Naive thymus-derived CD8-positive, alpha-beta T cell (primary cell): ENCODE data around the gene ATP9A. TPM values are rescaled to one million over a fixed set of nuclear protein-coding genes. Genes with fewer than 3 reads are reported as not detected.
A peak's percentile ranks its signal among the peaks of the same experiment; 100 is the strongest.
"Not testable (repeated sequence)": the region's sequence is repeated elsewhere in the genome, so short reads cannot be mapped to it uniquely, and the experiment has no call there.

Experiments
- ATAC-seq, 2 donors: fragments of 150-1000 bp; cut with Tn5 transposase in 1 of 2; sonication (Bioruptor Pico), chemical (Tn5 transposase) in 1 of 2; 1 replicate in 1 of 2; 2 replicates in 1 of 2; pipeline ENCODE4 v1.10.0; 2021; ENCODE audit warnings: mild to moderate bottlenecking in 2 of 2, moderate library complexity in 2 of 2
- POLR2A ChIA-PET: fragments of 350-600 bp; sonication (Branson Sonifier 250); formaldehyde crosslinking; loops from one replicate; lab custom pipeline; 2021; ENCODE audit warnings: antibody characterized with exemption; lab: Charles Lee
- DNase-seq, 10 donors: peaks; one replicate each; pipeline versions ENCODE4 v3.0.0 to v3.0.0-alpha.2; 2020 to 2022
- H3K27ac Mint-ChIP-seq, 10 donors: one replicate each; pipeline ENCODE4 v1.8.0; 2020 to 2022; ENCODE audit warnings: mild to moderate bottlenecking in 10 of 10, mixed read lengths in 10 of 10, moderate library complexity in 4 of 10, inconsistent platforms in 1 of 10
- H3K27me3 Mint-ChIP-seq, 5 donors: one replicate each; pipeline ENCODE4 v1.8.0; 2021 to 2022; ENCODE audit warnings: mixed read lengths in 5 of 5
- H3K36me3 Mint-ChIP-seq, 3 donors: one replicate each; pipeline ENCODE4 v1.8.0; 2020 to 2022; ENCODE audit warnings: mixed read lengths in 3 of 3, mild to moderate bottlenecking in 2 of 3, inconsistent platforms in 1 of 3
- H3K4me1 Mint-ChIP-seq, 4 donors: one replicate each; pipeline ENCODE4 v1.8.0; 2021 to 2022; ENCODE audit warnings: mixed read lengths in 4 of 4
- H3K4me3 Mint-ChIP-seq, 10 donors: one replicate each; pipeline ENCODE4 v1.8.0; 2020 to 2022; ENCODE audit warnings: mild to moderate bottlenecking in 10 of 10, mixed read lengths in 10 of 10, moderate library complexity in 6 of 10, inconsistent platforms in 1 of 10
- H3K9me3 Mint-ChIP-seq, 9 donors: one replicate each; pipeline ENCODE4 v1.8.0; 2020 to 2022; ENCODE audit warnings: mixed read lengths in 9 of 9, mild to moderate bottlenecking in 3 of 9, inconsistent platforms in 1 of 9, moderate library complexity in 1 of 9
- polyA plus RNA-seq, 3 donors: library from polyadenylated mRNA; unstranded; fragments of 300-500 nt; fragmentation: Illumina TruSeq; gene quantifications; one replicate each; pipeline ENCODE4 v1.2.3, GENCODE V29; 2021
- total RNA-seq, 8 experiments: library from RNA in 2 of 8; stranded (reverse) in 2 of 8; gene quantifications; one replicate each; pipeline ENCODE4 v1.2.3 and lab custom pipeline; 2021 to 2026

The ATP9A gene
- total and polyA plus RNA-seq, 5 experiments from 2014 or later = 0.08 to 0.19 TPM; not detected in 3

DNA sequence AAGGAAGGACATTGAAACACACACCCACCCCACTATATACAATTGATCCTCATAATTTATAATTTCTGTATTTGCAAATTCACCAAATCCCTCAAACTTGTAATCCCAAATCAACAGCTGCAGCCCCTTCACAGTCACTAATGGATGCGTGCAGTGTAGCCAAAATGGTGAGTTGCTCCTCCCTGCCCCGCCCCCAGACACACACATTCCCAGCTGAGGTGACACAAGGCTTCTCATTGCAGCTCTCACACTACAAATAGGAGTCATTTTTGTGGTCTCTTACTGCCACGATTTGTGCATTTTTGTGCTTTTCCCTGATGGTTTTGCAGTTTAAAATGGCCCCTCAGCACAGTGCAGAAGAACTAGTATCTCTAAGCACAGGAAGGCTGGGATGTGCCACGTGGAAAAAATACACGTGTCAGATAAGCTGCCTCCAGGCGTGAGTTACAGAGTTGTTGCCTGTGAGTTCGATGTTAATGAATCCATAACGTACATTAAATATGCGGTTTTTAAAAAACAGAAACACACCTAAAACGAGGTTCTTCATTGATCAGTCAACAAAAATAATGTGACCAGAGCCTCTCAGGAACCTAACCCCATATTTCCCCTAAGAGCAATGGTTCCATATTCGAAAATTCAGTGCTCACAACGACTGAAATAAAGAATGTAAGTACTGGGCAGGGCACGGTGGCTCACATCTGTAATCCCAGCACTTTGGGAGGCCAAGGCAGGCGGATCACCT is 8.2 kb downstream of the ATP9A start:
- no peaks in the 10 kb centered on the region for H3K36me3 Mint-ChIP-seq
- POLR2A ChIA-PET = no interaction called here

DNA sequence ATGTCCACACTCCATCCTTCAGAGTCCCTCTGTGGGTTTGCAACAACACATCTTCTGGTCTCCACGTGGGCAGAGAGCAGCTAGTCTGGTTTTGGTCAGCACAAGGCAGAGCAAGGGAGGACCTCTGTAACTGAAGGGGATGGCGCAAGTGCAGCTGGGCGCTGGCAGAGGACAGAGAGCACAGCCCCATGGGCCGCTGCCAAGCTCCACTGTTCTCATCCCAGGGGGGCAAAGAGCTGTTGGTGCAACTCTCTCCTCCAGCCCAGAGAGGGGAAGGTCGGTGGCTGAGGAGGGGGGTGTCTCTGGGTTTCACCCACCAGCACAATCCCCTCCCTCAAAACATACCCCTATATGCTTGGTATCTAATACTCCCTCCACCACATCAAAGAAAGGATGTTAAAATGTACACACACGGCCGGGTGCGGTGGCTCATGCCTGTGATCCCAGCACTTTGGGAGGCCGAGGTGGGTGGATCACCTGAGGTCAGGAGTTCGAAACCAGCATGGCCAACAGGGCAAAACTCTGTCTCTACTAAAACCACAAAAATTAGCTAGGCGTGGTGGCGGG is 9.1 kb downstream of the ATP9A start:
- H3K27me3 Mint-ChIP-seq = peaks cover 0 to 6% (median 2%) of the 10 kb centered on the region in 5 donors
- peak overlapping the region in 1 of 10 donors; percentile 29 for H3K27ac Mint-ChIP-seq
- no peaks in the 10 kb centered on the region for H3K9me3 Mint-ChIP-seq
- POLR2A ChIA-PET = no interaction called here
- ATAC-seq = no peak
- no peaks in the 10 kb centered on the region for H3K4me1 Mint-ChIP-seq
- H3K36me3 Mint-ChIP-seq = no peaks in the 10 kb centered on the region
- H3K4me3 Mint-ChIP-seq = no peak overlapping the region
- DNase-seq = no peak

More for the DNA sequence above, 8.2 kb downstream of the ATP9A start:
- no peak for DNase-seq
- peaks cover 0 to 6% (median 2%) of the 10 kb centered on the region in 5 donors for H3K27me3 Mint-ChIP-seq
- H3K27ac Mint-ChIP-seq = no peak overlapping the region
- no peak for ATAC-seq
- no peaks in the 10 kb centered on the region for H3K4me1 Mint-ChIP-seq
- H3K9me3 Mint-ChIP-seq = no peaks in the 10 kb centered on the region
- no peak overlapping the region for H3K4me3 Mint-ChIP-seq

DNA sequence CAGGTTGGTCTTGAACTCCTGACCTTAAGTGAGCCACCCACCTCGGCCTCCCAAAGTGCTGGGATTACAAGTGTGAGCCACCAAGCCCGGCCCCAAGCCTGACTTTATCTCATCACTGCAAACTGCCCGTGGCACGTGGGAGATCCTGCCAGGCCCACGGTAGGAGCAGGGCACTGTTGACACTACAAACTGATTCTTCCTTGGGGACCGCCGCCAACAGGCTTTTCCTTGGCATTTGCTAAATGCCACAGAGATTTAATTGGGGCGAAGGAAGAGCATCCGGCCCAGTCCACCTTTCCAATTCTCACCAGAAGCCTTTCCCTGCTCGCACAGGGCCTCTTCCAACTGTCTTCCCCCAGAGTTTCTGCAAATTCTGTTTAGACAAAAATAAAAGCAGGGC is 11.0 kb downstream of the ATP9A start:
- ATAC-seq = no peak
- Mint-ChIP-seq H3K4me3 (no peak overlapping the region), H3K27ac (no peak overlapping the region), H3K4me1 (no peaks in the 10 kb centered on the region), H3K9me3 (no peaks in the 10 kb centered on the region), H3K36me3 (no peaks in the 10 kb centered on the region), H3K27me3 (peaks cover 0 to 3% (median 0%) of the 10 kb centered on the region in 5 donors)
- POLR2A ChIA-PET = no interaction called here
- no peak for DNase-seq

DNA sequence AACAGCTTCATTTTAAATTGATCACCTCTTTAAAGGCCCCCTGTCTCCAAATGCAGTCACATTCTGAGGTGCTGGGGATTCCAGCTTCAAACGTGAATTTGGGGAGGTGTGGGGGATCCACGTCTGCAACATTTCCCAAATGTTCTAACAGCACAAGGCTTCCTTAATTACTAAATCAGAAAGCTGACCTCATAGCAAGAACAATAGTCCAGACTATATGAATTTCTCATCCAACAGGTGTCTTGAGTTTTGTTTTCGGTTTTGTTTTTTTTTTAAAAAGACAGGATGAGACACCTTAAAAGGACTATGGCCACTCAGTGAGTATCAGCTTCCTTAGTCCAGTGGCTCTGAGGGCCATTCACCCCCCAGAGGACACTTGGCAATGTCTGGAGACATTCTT is 11.5 kb downstream of the ATP9A start:
- Mint-ChIP-seq H3K9me3 (no peaks in the 10 kb centered on the region), H3K4me3 (no peak overlapping the region), H3K4me1 (no peaks in the 10 kb centered on the region), H3K27ac (no peak overlapping the region), H3K36me3 (no peaks in the 10 kb centered on the region), H3K27me3 (peaks cover 0 to 2% (median 0%) of the 10 kb centered on the region in 5 donors)
- no peak for DNase-seq
- POLR2A ChIA-PET = no interaction called here
- ATAC-seq = no peak

DNA sequence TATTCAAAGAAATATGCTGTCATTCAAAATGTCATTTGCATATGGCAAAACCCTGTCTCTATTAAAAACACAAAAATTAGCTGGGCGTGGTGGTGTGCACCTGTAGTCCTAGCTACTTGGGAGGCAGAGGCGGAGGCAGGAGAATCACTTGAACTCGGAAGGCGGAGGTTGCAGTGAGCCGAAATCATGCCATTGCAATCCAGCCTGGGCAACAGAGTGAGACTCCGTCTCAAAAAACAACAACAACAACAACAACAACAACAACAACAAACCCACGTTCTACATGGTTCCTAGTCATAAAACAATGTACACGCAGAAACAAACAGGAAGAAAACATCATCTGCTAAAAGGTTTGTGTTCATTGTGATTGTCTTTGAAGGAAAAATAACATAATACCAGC is 15.0 kb downstream of the ATP9A start:
- DNase-seq, H3K36me3 Mint-ChIP-seq, POLR2A ChIA-PET, H3K27me3 Mint-ChIP-seq, H3K4me3 Mint-ChIP-seq, ATAC-seq, H3K4me1 Mint-ChIP-seq, H3K9me3 Mint-ChIP-seq, H3K27ac Mint-ChIP-seq: not testable (repeated sequence)

DNA sequence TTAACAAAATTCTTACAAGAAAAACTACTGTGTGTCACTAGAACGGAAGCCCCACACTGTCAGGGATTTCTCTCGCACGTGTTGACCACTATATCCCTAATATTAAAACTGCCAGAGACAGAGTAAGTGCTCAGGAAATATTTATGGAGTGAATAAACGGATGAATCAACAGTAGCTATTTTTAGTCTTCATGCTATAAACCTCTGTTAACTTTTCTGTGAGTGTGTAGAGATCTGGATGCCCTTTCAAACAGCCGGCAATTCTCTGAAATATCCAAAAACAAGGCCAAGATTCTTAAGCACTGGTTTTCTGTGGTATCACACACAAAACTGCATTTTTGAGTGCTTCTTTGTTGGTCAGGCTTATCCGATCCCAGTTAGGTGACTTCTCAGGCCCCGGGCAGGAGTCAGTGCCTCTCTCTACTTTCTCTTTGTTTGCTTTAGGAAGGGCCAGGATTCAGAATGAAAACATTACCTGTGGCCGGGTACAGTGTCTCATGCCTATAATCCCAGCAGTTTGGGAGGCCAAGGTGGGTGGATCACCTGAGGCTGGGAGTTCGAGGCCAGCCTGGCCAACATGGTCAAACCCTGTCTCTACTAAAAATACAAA is 15.7 kb downstream of the ATP9A start:
- POLR2A ChIA-PET = no interaction called here
- Mint-ChIP-seq H3K36me3 (no peaks in the 10 kb centered on the region), H3K9me3 (no peaks in the 10 kb centered on the region), H3K27me3 (peaks cover 0 to 3% (median 2%) of the 10 kb centered on the region in 5 donors), H3K4me3 (no peak overlapping the region), H3K27ac (no peak overlapping the region), H3K4me1 (no peaks in the 10 kb centered on the region)
- ATAC-seq (no peak), DNase-seq (no peak)

DNA sequence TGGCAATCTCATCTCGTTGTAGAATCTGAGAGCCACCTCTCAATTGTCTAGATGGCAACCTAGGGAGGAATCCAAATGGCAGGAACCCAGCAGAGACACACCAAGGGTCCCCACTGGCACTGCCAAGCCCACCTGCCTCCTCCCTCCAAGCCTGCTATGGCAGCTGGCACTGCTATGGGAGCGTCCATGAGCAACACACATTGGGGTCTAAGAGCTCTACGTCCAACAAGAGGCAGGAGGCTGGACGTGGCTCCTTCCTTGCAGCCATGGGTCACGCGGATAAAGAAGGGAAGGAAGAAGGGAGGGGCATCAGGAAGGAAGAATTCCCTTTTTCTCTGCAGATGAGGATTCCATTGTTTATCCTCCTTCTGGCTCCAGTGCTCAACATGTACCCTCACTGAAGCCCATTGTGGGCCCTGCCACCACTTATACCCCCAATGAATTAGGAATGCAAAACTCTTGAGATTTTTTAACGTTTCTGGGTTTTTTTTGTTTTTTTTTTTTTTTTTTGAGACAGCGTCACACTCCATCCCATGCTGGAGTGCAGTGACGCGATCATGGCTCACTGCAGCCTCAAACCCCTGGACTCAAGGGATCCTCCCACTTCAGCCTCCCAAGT is 17.3 kb downstream of the ATP9A start:
- Mint-ChIP-seq H3K27me3 (peaks cover 0 to 3% (median 3%) of the 10 kb centered on the region in 5 donors), H3K4me3 (no peak overlapping the region), H3K27ac (no peak overlapping the region), H3K4me1 (no peaks in the 10 kb centered on the region), H3K36me3 (no peaks in the 10 kb centered on the region), H3K9me3 (no peaks in the 10 kb centered on the region)
- POLR2A ChIA-PET = no interaction called here
- ATAC-seq (no peak), DNase-seq (no peak)

DNA sequence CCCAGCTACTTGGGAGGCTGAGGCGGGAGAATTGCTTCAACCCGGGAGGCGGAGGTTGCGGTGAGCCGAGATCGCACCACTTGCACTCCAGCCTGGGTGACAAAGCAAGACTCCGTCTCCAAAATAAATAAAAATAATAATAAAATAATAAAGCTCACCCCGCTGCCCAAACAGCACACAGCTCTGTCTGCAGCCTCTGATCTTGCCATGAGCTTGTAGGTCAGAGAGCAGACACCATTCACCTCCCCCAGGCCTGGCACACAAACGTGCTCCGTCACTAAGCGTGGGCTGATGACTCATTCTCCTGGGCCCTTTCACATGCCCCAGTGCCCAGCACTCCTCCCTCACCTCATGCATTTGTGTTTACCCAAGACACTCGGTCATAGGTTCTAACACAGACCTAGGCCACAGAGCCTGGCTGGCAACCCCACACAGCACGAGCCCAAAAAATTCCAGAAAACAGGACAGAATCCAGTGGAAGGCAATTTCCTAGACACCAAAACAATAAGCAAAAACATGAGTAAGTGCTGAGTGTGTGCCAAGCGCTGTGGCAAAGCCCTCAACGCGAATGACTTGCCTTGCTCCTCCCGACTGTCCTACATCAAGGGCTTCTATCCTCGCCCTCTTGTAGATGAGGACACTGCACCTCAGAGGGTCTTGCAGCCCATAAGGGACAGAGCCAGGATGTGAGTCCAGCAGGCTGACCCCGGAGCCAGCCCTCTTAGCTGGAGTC is 18.0 kb downstream of the ATP9A start:
- Mint-ChIP-seq H3K4me1 (no peaks in the 10 kb centered on the region), H3K27ac (no peak overlapping the region), H3K27me3 (peaks cover 2 to 10% (median 3%) of the 10 kb centered on the region in 5 donors), H3K4me3 (no peak overlapping the region), H3K9me3 (no peaks in the 10 kb centered on the region), H3K36me3 (no peaks in the 10 kb centered on the region)
- ATAC-seq = no peak
- DNase-seq = no peak
- POLR2A ChIA-PET = no interaction called here

DNA sequence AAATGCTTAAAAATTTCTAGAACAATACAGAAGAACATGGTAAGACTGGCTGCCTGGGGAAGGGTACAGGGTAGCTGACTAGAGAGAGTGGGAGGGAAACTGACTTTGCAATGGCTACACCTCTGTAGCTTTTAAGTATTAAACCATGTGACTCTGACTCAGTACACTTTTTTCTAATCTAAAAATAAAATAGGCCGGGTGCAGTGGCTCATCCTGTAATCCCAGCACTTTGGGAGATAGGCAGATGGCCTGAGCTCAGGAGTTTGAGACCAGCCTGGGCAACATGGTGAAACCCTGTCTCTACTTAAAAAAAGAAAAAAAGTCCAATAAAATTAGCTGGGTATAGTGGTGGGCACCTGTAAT is 18.5 kb downstream of the ATP9A start:
- POLR2A ChIA-PET = no interaction called here
- H3K27me3 Mint-ChIP-seq = peaks cover 2 to 10% (median 3%) of the 10 kb centered on the region in 5 donors
- no peak for DNase-seq
- H3K27ac Mint-ChIP-seq = no peak overlapping the region
- ATAC-seq = no peak
- H3K9me3 Mint-ChIP-seq = no peaks in the 10 kb centered on the region
- no peaks in the 10 kb centered on the region for H3K36me3 Mint-ChIP-seq
- H3K4me3 Mint-ChIP-seq = no peak overlapping the region
- no peaks in the 10 kb centered on the region for H3K4me1 Mint-ChIP-seq

DNA sequence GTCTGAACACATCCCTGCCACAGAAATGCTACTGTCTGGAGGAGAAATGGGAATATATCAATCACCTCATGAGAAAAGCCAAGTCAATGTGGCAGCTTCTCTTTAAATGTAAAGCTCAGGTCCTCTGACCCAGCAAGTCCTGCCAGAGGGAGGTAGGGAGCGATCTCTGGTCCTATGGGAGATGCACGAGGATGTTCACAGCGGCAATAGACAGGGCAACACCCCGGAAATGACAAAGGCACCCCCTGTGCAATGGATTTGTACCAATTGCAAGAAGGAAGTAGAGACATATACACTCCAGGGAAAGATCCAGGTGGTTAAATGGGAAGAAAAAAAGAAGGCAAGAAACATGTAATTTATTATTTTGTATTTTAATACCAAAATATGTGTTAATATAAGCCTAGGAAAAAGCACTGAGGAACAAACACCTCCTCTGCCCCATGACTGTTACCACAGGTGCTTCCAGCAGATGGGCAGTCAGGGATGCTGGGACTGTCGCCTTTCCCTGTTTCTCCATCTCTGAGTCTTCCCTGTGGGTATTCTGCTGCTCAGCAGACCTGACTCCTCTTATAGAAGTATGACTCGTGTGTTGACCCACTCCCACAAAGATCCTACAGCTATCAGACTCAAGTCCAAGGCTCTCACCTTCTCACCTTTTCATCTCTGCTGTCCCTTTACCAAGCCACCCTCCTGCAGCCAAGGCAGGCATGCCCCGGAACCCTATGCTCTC is 20.8 kb downstream of the ATP9A start:
- DNase-seq (no peak), ATAC-seq (no peak)
- Mint-ChIP-seq H3K36me3 (no peaks in the 10 kb centered on the region), H3K27ac (no peak overlapping the region), H3K9me3 (no peaks in the 10 kb centered on the region), H3K27me3 (peaks cover 2 to 10% (median 5%) of the 10 kb centered on the region in 5 donors), H3K4me1 (no peaks in the 10 kb centered on the region), H3K4me3 (no peak overlapping the region)
- POLR2A ChIA-PET = no interaction called here

DNA sequence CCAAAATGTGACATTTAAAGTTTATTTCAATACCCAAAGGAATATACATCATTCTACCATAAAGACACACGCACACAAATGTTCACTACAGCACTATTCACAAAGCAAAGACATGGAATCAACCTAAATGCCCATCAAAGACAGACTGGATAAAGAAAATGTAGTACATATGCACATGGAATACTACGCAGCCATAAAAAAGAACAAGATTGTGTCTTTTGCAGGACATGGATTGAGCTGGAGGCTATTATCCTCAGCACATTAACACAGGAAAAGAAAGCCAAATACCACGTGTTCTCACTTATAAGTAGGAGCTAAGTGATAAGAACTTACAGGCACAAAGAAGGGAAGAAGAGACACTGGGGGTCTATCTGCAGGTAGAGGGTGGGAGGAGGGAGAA is 22.4 kb downstream of the ATP9A start:
- no peaks in the 10 kb centered on the region for H3K9me3 Mint-ChIP-seq
- H3K4me1 Mint-ChIP-seq = no peaks in the 10 kb centered on the region
- POLR2A ChIA-PET = no interaction called here

DNA sequence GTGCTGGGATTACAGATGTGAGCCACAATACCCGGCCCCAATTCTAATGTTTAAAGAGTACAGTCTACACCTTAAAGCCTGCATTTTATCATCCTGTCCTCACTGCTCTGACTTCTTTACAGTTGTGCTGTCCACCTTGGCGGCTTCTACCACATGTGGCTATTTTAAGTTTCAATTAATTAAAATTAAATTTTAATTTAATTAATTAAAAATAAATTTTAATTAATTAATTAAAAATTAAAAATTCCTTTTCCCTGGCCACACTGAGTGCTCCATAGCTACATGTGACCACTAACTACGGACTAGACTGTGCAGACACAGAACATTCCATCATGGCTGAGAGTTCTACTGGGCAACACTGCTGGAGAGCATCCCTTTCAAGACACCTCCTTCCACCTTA is 27.4 kb downstream of the ATP9A start:
- Mint-ChIP-seq H3K4me1 (no peaks in the 10 kb centered on the region), H3K27me3 (peaks cover 2 to 7% (median 6%) of the 10 kb centered on the region in 5 donors), H3K9me3 (no peaks in the 10 kb centered on the region), H3K27ac (no peak overlapping the region), H3K36me3 (no peaks in the 10 kb centered on the region), H3K4me3 (no peak overlapping the region)
- ATAC-seq = no peak
- POLR2A ChIA-PET = no interaction called here
- DNase-seq = no peak

More for the DNA sequence above, 22.4 kb downstream of the ATP9A start:
- H3K27me3 Mint-ChIP-seq = peaks cover 4 to 10% (median 5%) of the 10 kb centered on the region in 5 donors
- no peak for DNase-seq
- no peak for ATAC-seq
- no peaks in the 10 kb centered on the region for H3K36me3 Mint-ChIP-seq
- no peak overlapping the region for H3K4me3 Mint-ChIP-seq
- H3K27ac Mint-ChIP-seq = no peak overlapping the region
